Chondrocyte (in vitro differentiated cells): Measurements from ENCODE around the gene ATP1A3. TPM values are rescaled to one million over a fixed set of nuclear protein-coding genes. Genes with fewer than 3 reads are reported as not detected.

ENCODE experiments used
- DNase-seq: peaks from one replicate; pipeline ENCODE4 v3.0.0; 2021; ENCODE audit warnings: mixed read lengths, low spot score
- H3K27ac Mint-ChIP-seq: one replicate; pipeline ENCODE4 v1.8.0; 2021; ENCODE audit warnings: mild to moderate bottlenecking, moderate library complexity, mixed read lengths; ENCODE audit not compliant: unreplicated experiment
- H3K27me3 Mint-ChIP-seq: 2 replicates; pipeline ENCODE4 v1.8.0; 2021; ENCODE audit warnings: low read depth, mixed read lengths
- H3K36me3 Mint-ChIP-seq: 2 replicates; pipeline ENCODE4 v1.8.0; 2021; ENCODE audit warnings: low read depth, mixed read lengths
- H3K4me1 Mint-ChIP-seq: 2 replicates; pipeline ENCODE4 v1.8.0; 2021; ENCODE audit warnings: low read depth, mild to moderate bottlenecking, mixed read lengths
- H3K4me3 Mint-ChIP-seq: one replicate; pipeline ENCODE4 v1.8.0; 2021; ENCODE audit warnings: mild to moderate bottlenecking, moderate library complexity, mixed read lengths; ENCODE audit not compliant: unreplicated experiment
- H3K9me3 Mint-ChIP-seq: 2 replicates; pipeline ENCODE4 v1.8.0; 2021; ENCODE audit warnings: low read depth, mixed read lengths
- total RNA-seq: library from RNA; stranded (reverse); gene quantifications from 3 replicates; pipeline ENCODE4 v1.2.1, GENCODE V29; 2021
- TF ChIP-seq, protein P1 (sequence below): fragments of 200-600 bp; sonication (generic); IDR thresholded peaks from 2 replicates; pipeline ENCODE4 v1.5.0; 2021; ENCODE audit warnings: antibody characterized with exemption, mild to moderate bottlenecking, moderate library complexity

Gene ATP1A3
- total RNA-seq, 1 donor from 2014 or later = 0.85 TPM

DNA sequence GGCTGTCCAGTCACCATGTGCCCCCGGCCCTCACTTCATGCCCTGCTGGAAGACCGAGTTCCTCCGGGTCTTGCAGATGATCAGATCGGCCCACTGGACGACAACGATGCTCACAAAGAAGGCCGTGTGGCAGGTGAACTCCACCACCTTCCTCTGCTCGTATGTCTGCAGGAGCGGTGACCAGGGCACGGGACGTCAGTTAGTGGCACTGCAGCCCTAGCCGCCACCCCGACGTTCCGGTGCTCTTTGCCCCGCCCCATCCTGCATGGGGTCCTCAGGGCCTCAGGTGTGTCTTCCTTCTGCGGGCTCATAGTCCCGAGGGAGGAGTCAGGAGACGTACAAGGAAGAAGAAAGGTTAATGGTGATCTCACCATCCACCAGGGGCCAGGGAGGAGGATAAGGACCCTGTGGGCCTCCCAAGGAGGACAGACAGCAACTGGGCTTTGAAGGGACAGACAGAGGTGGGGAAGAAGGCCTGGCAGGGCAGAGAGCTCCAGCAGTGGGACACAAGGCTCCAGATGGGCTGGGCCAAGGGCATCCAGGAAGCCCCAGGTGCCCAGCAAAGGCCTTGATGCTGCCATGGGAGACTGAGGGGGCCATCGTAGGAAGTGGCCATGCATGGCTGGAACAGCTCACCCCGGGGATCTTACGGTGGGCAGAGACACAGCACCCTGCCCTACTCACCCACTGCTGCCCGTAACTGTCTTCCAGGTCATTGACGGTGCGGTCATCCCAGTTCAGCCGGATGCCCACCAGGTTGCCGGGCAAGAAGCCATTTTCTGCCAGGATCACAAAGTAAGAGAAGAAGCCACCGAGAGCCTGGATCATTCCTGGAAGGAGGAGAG, 25.1 kb downstream of the ATP1A3 start:
- Mint-ChIP-seq H3K27me3 (peaks cover 39% of the 10 kb centered on the region), H3K27ac (no peak overlapping the region)
- TF ChIP-seq, protein P1, sequence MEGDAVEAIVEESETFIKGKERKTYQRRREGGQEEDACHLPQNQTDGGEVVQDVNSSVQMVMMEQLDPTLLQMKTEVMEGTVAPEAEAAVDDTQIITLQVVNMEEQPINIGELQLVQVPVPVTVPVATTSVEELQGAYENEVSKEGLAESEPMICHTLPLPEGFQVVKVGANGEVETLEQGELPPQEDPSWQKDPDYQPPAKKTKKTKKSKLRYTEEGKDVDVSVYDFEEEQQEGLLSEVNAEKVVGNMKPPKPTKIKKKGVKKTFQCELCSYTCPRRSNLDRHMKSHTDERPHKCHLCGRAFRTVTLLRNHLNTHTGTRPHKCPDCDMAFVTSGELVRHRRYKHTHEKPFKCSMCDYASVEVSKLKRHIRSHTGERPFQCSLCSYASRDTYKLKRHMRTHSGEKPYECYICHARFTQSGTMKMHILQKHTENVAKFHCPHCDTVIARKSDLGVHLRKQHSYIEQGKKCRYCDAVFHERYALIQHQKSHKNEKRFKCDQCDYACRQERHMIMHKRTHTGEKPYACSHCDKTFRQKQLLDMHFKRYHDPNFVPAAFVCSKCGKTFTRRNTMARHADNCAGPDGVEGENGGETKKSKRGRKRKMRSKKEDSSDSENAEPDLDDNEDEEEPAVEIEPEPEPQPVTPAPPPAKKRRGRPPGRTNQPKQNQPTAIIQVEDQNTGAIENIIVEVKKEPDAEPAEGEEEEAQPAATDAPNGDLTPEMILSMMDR = no peak

DNA sequence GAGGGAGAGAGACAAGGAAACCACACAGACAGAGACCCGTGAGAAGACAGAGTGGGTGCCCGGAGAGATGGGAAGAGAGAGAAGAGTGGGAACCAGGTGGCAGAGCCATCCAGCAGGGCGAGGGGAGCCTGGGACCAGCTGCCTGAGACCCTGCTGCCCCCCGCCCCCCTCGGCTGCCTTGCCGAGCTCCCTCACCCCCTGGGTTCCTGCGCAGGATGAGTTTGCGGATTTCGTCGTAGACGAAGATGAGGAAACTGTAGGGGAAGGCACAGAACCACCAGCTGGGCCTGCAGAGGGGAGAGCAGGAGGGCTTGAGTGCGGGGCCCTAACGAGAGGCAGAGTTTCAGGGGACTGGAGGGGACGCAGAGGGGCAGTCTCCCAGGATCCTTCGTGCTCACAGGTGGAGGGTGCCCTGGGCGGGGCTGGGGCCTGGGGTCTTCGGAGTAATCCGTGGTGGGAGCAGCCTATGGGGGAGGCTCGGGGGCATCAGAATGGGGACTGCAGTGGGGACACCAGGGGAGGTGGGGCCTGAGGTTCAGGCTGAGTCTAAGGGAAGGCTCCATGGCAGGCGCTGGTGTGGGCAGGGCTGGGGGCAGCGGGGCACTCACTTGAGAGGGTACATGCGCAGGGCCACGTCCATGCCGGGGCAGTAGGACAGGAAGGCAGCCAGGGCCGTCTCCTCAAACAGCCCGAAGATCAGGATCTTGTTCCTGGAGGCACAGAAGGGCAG, 26.8 kb downstream of the ATP1A3 start:
- TF ChIP-seq, protein P1 = no peak
- no peaks in the 10 kb centered on the region for H3K4me1 Mint-ChIP-seq
- no peak for DNase-seq

More for the DNA sequence above, 25.1 kb downstream of the ATP1A3 start:
- H3K4me3 Mint-ChIP-seq = no peak overlapping the region
- no peaks in the 10 kb centered on the region for H3K9me3 Mint-ChIP-seq
- H3K36me3 Mint-ChIP-seq = peaks cover 1% of the 10 kb centered on the region
- DNase-seq = no peak
- no peaks in the 10 kb centered on the region for H3K4me1 Mint-ChIP-seq

DNA sequence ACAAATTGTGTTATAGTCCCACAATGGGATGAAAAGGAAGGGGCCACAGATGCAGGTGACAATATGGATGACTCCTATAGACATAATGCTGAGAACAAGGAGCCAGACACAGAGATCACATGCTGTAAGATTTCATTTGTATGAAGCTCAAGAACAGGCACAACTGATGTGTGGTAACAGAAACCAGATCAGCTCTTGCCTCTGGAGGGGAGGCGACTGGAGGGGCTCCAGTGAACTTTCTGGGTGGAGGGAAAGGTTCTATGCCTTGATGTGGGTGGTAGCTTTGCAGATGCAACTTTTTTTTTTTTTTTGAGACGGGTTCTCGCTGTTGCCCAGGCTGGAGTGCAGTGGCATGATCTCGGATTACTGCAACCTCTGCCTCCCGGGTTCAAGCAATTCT, 28.9 kb downstream of the ATP1A3 start:
- Mint-ChIP-seq H3K9me3 (no peaks in the 10 kb centered on the region), H3K27me3 (peaks cover 23% of the 10 kb centered on the region), H3K4me1 (no peaks in the 10 kb centered on the region), H3K27ac (no peak overlapping the region), H3K4me3 (no peak overlapping the region), H3K36me3 (peaks cover 1% of the 10 kb centered on the region)
- DNase-seq = no peak
- TF ChIP-seq, protein P1 = no peak

More for the DNA sequence above, 26.8 kb downstream of the ATP1A3 start:
- Mint-ChIP-seq H3K4me3 (no peak overlapping the region), H3K27me3 (peaks cover 30% of the 10 kb centered on the region), H3K36me3 (peaks cover 1% of the 10 kb centered on the region), H3K27ac (no peak overlapping the region), H3K9me3 (no peaks in the 10 kb centered on the region)

DNA sequence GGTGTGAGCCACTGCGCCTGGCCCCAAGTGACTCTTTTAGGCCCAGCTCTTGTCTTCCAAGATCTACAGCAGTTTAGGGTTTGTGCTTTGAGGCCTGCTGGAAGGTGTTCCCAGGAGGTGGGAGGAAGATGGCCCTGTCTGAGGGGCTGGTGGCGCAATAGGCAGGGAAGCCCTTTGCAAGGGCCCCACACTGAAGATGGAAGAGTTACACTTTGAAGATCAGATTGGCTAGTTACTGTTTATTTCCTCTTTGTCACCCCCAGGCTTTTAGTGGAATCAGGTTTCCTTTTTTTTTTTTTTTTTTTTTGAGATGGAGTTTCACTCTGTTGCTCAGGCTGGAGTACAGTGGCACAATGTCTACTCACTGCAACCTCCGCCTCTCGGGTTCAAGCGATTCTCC, 33.1 kb downstream of the ATP1A3 start:
- Mint-ChIP-seq H3K4me1 (peaks cover 21% of the 10 kb centered on the region), H3K27me3 (peaks cover 2% of the 10 kb centered on the region), H3K4me3 (no peak overlapping the region), H3K36me3 (peaks cover 4% of the 10 kb centered on the region), H3K27ac (no peak overlapping the region), H3K9me3 (no peaks in the 10 kb centered on the region)
- DNase-seq = no peak
- TF ChIP-seq, protein P1 = no peak
